Measurements from ENCODE around the gene SNX21.

Gene SNX21

GRCh38 chr20:45853484-45853883, 19.9 kb downstream of the SNX21 start:
- peaks cover 19% of the 10 kb centered on the region for H3K79me2 ChIP-seq (ENCODE audit: insufficient read depth, low read length)
- H3K27me3 ChIP-seq (ENCODE audit: low read length), result no peaks in the 10 kb centered on the region
- H2AFZ ChIP-seq (ENCODE audit: low read depth, low read length, severe bottlenecking), result no peak overlapping the region
- H3K4me2 ChIP-seq (ENCODE audit: low read depth, low read length, poor library complexity, severe bottlenecking), result no peak overlapping the region
- no peaks in the 10 kb centered on the region for H3K9me2 ChIP-seq (replicated peaks; ENCODE audit: insufficient read depth, low read length)
- H3K4me3 ChIP-seq (ENCODE audit: insufficient read depth, low read length, poor library complexity, severe bottlenecking), result no peak overlapping the region
- H3K9me3 ChIP-seq (ENCODE audit: insufficient read depth, low read length), result no peaks in the 10 kb centered on the region
- no peaks in the 10 kb centered on the region for H4K20me1 ChIP-seq (ENCODE audit: low read depth, low read length)
- H3F3A ChIP-seq (ENCODE audit: insufficient read depth), result no peaks in the 10 kb centered on the region
- H3K27ac ChIP-seq (ENCODE audit: low read depth, low read length), result no peak overlapping the region
- H3K9ac ChIP-seq (ENCODE audit: low read length), result no peak overlapping the region
- no peaks in the 10 kb centered on the region for H3K36me3 ChIP-seq (ENCODE audit: low read length)
- TF ChIP-seq, protein P1, sequence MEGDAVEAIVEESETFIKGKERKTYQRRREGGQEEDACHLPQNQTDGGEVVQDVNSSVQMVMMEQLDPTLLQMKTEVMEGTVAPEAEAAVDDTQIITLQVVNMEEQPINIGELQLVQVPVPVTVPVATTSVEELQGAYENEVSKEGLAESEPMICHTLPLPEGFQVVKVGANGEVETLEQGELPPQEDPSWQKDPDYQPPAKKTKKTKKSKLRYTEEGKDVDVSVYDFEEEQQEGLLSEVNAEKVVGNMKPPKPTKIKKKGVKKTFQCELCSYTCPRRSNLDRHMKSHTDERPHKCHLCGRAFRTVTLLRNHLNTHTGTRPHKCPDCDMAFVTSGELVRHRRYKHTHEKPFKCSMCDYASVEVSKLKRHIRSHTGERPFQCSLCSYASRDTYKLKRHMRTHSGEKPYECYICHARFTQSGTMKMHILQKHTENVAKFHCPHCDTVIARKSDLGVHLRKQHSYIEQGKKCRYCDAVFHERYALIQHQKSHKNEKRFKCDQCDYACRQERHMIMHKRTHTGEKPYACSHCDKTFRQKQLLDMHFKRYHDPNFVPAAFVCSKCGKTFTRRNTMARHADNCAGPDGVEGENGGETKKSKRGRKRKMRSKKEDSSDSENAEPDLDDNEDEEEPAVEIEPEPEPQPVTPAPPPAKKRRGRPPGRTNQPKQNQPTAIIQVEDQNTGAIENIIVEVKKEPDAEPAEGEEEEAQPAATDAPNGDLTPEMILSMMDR (IDR thresholded peaks at IDR 0.05; ENCODE audit: insufficient read depth, low read length, poor library complexity, severe bottlenecking), result no peak
- TF ChIP-seq EZH2phosphoT487 (conservative IDR thresholded peaks at IDR 0.05; ENCODE audit: low read length), result no peak

DNA sequence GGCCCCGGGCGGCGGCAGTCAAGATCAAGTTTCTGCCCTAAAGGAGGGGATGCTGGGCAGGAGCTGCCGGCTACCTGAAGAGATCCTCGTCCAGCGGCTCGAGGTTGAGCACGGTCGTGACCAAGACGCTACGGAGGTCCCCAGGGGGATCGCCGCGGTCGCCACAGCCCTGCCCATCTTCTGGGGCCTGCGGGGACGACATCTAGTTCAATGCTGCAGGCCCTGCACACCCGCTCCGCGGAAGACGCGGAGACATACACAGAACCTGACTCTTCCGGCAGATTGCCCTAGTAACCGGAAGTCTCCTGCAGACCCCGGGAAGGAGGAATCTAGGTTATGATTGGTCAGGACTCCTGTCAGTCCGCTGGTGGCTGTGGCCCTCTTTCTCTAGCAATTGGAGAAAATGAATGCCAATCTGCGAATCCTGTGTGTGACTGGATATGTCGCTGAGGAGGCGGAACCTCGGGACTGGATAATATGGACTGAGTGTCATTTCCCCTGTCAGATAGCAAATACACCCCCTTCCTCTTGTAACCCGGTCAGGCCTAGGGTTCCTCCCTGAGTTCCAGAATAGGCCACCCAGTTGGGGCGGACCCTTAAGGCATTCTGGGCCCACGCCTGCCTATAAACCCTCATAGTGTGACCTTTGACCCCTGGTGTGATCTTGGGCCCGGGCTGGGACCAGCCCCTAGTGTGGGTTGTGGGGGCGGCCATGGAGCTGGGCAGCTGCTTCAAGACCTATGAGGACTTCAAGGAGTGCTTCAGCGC, 23.7 kb downstream of the SNX21 start, which contains the start of the genes ACOT8 and ZSWIM3:
ACOT8 (minus strand) TSS at position 279 of the 768 bp plus-strand sequence; CDS start at position 202, 77 bp downstream.
ZSWIM3 (plus strand) TSS at position 501 of the 768 bp plus-strand sequence; CDS start at position 713, 212 bp downstream.
- peak within 1 kb of the TSS; percentile 79 for H2AFZ ChIP-seq (ENCODE audit: low read depth, low read length, severe bottlenecking)

GRCh38 chr20:45857882-45858216, 24.2 kb downstream of the SNX21 start:
- TF ChIP-seq, protein P1 (IDR thresholded peaks at IDR 0.05; ENCODE audit: insufficient read depth, low read length, poor library complexity, severe bottlenecking), result no peak
- TF ChIP-seq EZH2phosphoT487 (conservative IDR thresholded peaks at IDR 0.05; ENCODE audit: low read length), result no peak
- peak overlapping the region; percentile 81 for H3K4me2 ChIP-seq (ENCODE audit: low read depth, low read length, poor library complexity, severe bottlenecking)
- peak overlapping the region; percentile 88 for H3K9ac ChIP-seq (ENCODE audit: low read length)
- H3K79me2 ChIP-seq (ENCODE audit: insufficient read depth, low read length), result peaks cover 19% of the 10 kb centered on the region
- no peaks in the 10 kb centered on the region for H3K36me3 ChIP-seq (ENCODE audit: low read length)
- H4K20me1 ChIP-seq (ENCODE audit: low read depth, low read length), result no peaks in the 10 kb centered on the region
- no peaks in the 10 kb centered on the region for H3F3A ChIP-seq (ENCODE audit: insufficient read depth)
- H2AFZ ChIP-seq (ENCODE audit: low read depth, low read length, severe bottlenecking), result peak overlapping the region; percentile 79
- no peaks in the 10 kb centered on the region for H3K27me3 ChIP-seq (ENCODE audit: low read length)
- H3K9me3 ChIP-seq (ENCODE audit: insufficient read depth, low read length), result no peaks in the 10 kb centered on the region
- H3K4me3 ChIP-seq (ENCODE audit: insufficient read depth, low read length, poor library complexity, severe bottlenecking), result peak overlapping the region; percentile 68
- H3K9me2 ChIP-seq (replicated peaks; ENCODE audit: insufficient read depth, low read length), result no peaks in the 10 kb centered on the region
- peak overlapping the region; percentile 65 for H3K27ac ChIP-seq (ENCODE audit: low read depth, low read length)

More for the DNA sequence above, 23.7 kb downstream of the SNX21 start, which contains the start of the genes ACOT8 and ZSWIM3:
- Histone ChIP-seq H4K20me1 (ENCODE audit: low read depth, low read length) (no peaks in the 10 kb centered on the region), H3K27ac (ENCODE audit: low read depth, low read length) (peak within 1 kb of the TSS; percentile 65), H3K9ac (ENCODE audit: low read length) (peak within 1 kb of the TSS; percentile 88), H3K9me3 (ENCODE audit: insufficient read depth, low read length) (no peaks in the 10 kb centered on the region), H3K4me3 (ENCODE audit: insufficient read depth, low read length, poor library complexity, severe bottlenecking) (peak within 1 kb of the TSS; percentile 95), H3K27me3 (ENCODE audit: low read length) (no peaks in the 10 kb centered on the region), H3K4me2 (ENCODE audit: low read depth, low read length, poor library complexity, severe bottlenecking) (peak within 1 kb of the TSS; percentile 84), H3F3A (ENCODE audit: insufficient read depth) (no peaks in the 10 kb centered on the region), H3K9me2 (replicated peaks; ENCODE audit: insufficient read depth, low read length) (no peaks in the 10 kb centered on the region), H3K79me2 (ENCODE audit: insufficient read depth, low read length) (peaks cover 19% of the 10 kb centered on the region), H3K36me3 (ENCODE audit: low read length) (no peaks in the 10 kb centered on the region)
- no peak for TF ChIP-seq EZH2phosphoT487 (conservative IDR thresholded peaks at IDR 0.05; ENCODE audit: low read length)
- TF ChIP-seq, protein P1 (IDR thresholded peaks at IDR 0.05; ENCODE audit: insufficient read depth, low read length, poor library complexity, severe bottlenecking), result no peak

All from SU-DHL-6 (cell line).